KMS-11 (cell line): ENCODE data around the gene MEX3A.
A peak's percentile ranks its signal among the peaks of the same experiment; 100 is the strongest.

Source experiments
- H2AFZ ChIP-seq: fragments of 200-600 bp; sonication (generic); 2 replicates; pipeline ENCODE4 v1.6.1; 2016; ENCODE audit warnings: antibody characterized with exemption, mixed run types, low read depth
- H3K27ac ChIP-seq: fragments of 200-600 bp; sonication (generic); 2 replicates; pipeline ENCODE4 v1.6.1; 2016; ENCODE audit warnings: mild to moderate bottlenecking, mixed run types
- H3K27me3 ChIP-seq: fragments of 200-600 bp; sonication (generic); 2 replicates; pipeline ENCODE4 v1.6.1; 2017; ENCODE audit warnings: mild to moderate bottlenecking, low read depth, mixed run types, moderate library complexity; ENCODE audit not compliant: insufficient read depth
- H3K36me3 ChIP-seq: fragments of 200-600 bp; sonication (generic); 2 replicates; pipeline ENCODE4 v1.6.1; 2017; ENCODE audit warnings: mild to moderate bottlenecking, mixed run types; ENCODE audit not compliant: insufficient read depth
- H3K4me1 ChIP-seq: fragments of 200-600 bp; sonication (generic); 2 replicates; pipeline ENCODE4 v1.6.1; 2016; ENCODE audit warnings: mild to moderate bottlenecking, low read depth, mixed run types; ENCODE audit not compliant: poor library complexity, severe bottlenecking
- H3K4me2 ChIP-seq: fragments of 200-600 bp; sonication (generic); 2 replicates; pipeline ENCODE4 v1.7.0; 2016; ENCODE audit warnings: mild to moderate bottlenecking, mixed run types
- H3K4me3 ChIP-seq: fragments of 200-600 bp; sonication (generic); IDR thresholded peaks from 2 replicates; pipeline ENCODE4 v1.6.1; 2017; ENCODE audit warnings: low read depth, low read length, mixed read lengths; ENCODE audit not compliant: insufficient read depth
- H3K79me2 ChIP-seq: fragments of 200-600 bp; sonication (generic); 2 replicates; pipeline ENCODE4 v1.6.1; 2016; ENCODE audit warnings: low read depth, mixed run types; ENCODE audit not compliant: insufficient read depth
- H3K9ac ChIP-seq: fragments of 200-600 bp; sonication (generic); 2 replicates; pipeline ENCODE4 v1.6.1; 2016; ENCODE audit warnings: mild to moderate bottlenecking, mixed run types
- H4K20me1 ChIP-seq: fragments of 200-600 bp; sonication (generic); 2 replicates; pipeline ENCODE4 v1.6.1; 2016; ENCODE audit warnings: mild to moderate bottlenecking, mixed run types; ENCODE audit not compliant: insufficient read depth
- TF ChIP-seq, protein P1 (sequence below): fragments of 200-600 bp; sonication (generic); conservative IDR thresholded peaks from 2 replicates; pipeline ENCODE4 v1.6.1; 2017; ENCODE audit warnings: low read depth, mild to moderate bottlenecking, antibody characterized with exemption, low read length, moderate library complexity, mixed read lengths

Gene MEX3A

DNA sequence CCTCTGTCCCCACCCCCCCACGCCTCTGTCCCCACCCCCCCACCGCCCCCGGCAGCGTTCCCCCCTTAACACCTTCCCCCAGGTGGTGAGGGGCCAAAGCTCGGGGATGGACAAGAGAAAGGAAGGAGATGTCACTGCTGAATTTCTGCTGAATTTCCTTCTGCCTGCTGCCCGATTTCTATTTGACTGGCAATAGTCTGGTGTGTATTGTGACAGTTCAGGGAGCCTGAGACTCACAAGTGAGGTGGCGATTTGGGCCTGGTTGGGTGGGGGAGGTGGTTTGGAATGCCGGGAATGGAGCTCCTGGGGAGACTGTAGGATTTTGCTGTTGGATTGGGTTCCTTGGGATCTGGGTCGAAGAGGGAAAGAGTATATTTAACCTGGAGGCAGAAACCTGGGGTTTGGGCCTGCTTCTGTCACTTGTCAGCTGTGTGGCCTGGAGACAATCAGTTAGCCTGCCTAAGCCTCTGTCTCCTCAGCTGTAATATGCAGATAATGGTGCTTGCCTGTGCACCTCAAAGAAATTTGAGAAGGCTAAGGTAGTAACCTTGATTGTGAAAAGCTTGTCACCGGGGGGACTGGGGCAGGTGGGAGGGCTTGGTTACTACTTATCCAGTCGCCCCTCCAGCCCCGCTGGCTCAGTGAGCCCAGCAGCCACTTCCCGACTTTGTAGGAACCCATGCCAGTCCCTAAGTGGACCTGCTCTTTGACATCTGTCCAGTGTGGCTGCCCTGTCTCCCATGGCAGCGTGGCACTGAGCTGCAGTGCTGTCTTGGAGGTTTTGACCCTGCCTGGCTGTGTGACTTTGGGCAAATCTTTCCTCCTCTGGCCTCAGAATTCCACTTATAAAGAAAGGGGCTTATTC, 24.6 kb upstream of the MEX3A start:
- H3K9ac ChIP-seq, result peak overlapping the region; percentile 97
- peak overlapping the region; percentile 89 for H2AFZ ChIP-seq
- no peaks in the 10 kb centered on the region for H3K36me3 ChIP-seq
- no peaks in the 10 kb centered on the region for H3K27me3 ChIP-seq
- TF ChIP-seq, protein P1, sequence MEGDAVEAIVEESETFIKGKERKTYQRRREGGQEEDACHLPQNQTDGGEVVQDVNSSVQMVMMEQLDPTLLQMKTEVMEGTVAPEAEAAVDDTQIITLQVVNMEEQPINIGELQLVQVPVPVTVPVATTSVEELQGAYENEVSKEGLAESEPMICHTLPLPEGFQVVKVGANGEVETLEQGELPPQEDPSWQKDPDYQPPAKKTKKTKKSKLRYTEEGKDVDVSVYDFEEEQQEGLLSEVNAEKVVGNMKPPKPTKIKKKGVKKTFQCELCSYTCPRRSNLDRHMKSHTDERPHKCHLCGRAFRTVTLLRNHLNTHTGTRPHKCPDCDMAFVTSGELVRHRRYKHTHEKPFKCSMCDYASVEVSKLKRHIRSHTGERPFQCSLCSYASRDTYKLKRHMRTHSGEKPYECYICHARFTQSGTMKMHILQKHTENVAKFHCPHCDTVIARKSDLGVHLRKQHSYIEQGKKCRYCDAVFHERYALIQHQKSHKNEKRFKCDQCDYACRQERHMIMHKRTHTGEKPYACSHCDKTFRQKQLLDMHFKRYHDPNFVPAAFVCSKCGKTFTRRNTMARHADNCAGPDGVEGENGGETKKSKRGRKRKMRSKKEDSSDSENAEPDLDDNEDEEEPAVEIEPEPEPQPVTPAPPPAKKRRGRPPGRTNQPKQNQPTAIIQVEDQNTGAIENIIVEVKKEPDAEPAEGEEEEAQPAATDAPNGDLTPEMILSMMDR, result 0 out of 2 replicates have a peak, but pooled peaks have one; percentile 14
- H3K79me2 ChIP-seq, result no peaks in the 10 kb centered on the region
- H4K20me1 ChIP-seq, result no peaks in the 10 kb centered on the region
- H3K4me2 ChIP-seq, result peak overlapping the region; percentile 99
- peaks cover 48% of the 10 kb centered on the region for H3K4me1 ChIP-seq
- H3K4me3 ChIP-seq, result no peak overlapping the region
- H3K27ac ChIP-seq, result peak overlapping the region; percentile 97

DNA sequence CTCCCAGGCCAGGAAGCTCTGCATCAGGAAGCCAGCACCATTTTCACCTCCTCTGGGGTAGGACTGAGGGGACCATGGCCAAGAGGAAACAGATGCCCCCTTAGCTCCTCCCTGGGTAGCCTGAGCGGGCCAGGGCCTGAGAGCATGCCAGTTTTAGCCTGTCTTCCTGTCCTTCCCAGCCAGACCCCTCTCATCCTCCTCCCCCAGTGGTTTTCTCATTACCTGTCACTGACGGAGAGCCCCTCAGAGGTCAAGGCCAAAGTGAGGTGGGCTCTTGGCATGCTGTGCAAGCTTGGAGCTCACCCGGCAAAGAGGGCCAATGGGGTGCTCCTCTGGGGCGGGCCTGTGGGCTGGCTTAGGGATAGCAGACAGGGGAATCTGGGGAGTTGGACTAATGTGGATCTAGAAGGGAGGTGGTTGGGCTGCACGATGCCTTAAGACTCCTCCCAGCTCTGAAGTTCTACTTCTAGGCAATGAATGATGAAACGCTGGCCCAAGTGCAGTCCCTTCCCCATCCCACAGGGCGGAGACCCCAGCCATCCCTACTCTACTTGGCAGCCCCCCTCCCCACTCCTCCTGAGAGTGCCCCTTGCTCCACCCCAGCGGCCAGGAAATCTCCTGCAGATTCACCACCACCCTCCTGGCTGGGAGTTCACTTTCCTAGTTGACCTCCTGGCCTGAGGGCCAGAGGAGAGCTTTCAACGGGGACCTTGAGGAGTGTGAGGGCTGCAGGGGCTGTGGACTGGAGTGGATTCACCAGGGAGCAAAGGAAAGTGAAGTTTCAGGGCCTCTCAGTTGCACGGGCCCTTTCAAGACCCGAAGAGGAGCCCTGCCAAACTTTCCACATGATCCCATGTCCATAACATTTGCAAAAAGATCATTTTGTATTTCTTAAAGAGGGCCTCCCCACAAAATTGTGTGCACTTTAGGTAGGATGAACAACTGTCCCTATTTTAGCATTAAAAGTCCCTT, 22.9 kb upstream of the MEX3A start:
- no peaks in the 10 kb centered on the region for H3K27me3 ChIP-seq
- H3K4me1 ChIP-seq, result peaks cover 48% of the 10 kb centered on the region
- H3K79me2 ChIP-seq, result no peaks in the 10 kb centered on the region
- H3K27ac ChIP-seq, result peak overlapping the region; percentile 97
- no peaks in the 10 kb centered on the region for H3K36me3 ChIP-seq
- H3K9ac ChIP-seq, result peak overlapping the region; percentile 97
- peak overlapping the region; percentile 89 for H2AFZ ChIP-seq
- TF ChIP-seq, protein P1, result 0 out of 2 replicates have a peak, but pooled peaks have one; percentile 21
- H4K20me1 ChIP-seq, result no peaks in the 10 kb centered on the region
- H3K4me3 ChIP-seq, result peak overlapping the region; percentile 99
- peak overlapping the region; percentile 99 for H3K4me2 ChIP-seq

DNA sequence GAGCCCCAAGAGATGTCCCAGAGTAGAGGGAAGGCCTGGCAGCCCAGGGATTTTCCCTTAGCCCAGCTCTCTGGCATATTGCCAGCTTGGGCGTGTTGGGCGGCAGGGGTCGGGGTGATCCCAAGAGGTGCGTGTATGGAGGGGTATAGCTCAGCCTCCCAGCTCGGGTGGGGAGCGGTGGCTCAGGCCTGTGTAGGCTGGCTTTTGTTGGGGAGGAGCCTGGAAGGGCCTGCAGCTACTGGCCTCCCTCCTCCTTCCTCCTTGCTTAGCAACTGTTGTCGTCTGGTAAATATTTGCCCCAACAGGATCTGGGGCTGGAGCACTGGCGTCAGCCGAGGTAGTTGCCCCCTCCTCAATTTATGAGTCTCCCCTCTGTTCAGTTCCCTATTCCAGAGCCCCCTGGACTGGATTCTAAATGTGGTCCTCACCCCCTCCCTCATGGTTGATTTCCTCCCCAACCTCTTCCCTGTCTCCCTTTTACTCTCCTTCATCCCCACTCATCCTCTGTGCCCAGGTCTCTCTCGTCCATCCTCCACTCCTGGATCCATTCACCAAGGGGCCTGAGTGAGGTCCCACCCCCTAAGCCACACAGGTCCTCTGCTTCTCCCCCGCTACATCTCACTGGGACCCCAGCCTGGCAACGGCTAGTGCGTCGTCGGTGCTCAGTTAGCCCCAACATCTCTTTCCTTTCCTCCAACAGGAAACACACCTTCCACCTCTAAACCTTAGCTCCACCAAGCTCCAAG, 22.0 kb upstream of the MEX3A start:
- no peaks in the 10 kb centered on the region for H3K79me2 ChIP-seq
- H3K27me3 ChIP-seq, result no peaks in the 10 kb centered on the region
- H2AFZ ChIP-seq, result peak overlapping the region; percentile 89; the same call in 1 of the 2 replicates
- TF ChIP-seq, protein P1, result no peak
- peak overlapping the region; percentile 99; the same call in 1 of the 2 replicates for H3K4me2 ChIP-seq
- no peak overlapping the region for H3K4me3 ChIP-seq
- no peaks in the 10 kb centered on the region for H3K36me3 ChIP-seq
- H4K20me1 ChIP-seq, result no peaks in the 10 kb centered on the region
- peak overlapping the region; percentile 97 for H3K27ac ChIP-seq
- H3K4me1 ChIP-seq, result peaks cover 50% of the 10 kb centered on the region
- peak overlapping the region; percentile 97; the same call in 1 of the 2 replicates for H3K9ac ChIP-seq

DNA sequence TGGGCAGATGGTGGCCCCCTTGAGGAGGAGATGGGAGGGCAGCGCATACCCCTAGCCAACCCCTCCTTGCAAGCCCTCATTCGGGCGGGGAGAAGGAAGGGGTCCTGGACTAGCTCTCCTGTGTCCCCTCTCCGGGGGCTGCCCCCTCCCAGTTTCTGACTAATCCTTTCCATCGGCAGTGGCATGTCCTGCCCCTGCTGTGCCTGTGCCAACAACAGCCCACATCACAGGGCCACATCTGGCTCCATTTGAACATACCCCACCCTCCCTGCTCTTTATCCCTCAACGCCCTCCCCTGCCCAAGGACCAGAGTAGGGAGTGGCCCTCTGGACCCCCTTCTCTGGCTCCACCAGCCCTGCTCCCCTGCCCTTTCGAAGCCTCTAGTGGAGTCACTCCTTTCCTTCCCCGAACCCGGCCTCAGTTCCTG, 21.3 kb upstream of the MEX3A start:
- Histone ChIP-seq H3K4me3 (no peak overlapping the region), H3K4me1 (peaks cover 56% of the 10 kb centered on the region), H4K20me1 (no peaks in the 10 kb centered on the region), H3K79me2 (no peaks in the 10 kb centered on the region), H3K27me3 (no peaks in the 10 kb centered on the region), H3K9ac (no peak overlapping the region; the same call in 1 of the 2 replicates), H2AFZ (no peak overlapping the region), H3K36me3 (no peaks in the 10 kb centered on the region), H3K4me2 (peak overlapping the region; percentile 1; the same call in 1 of the 2 replicates), H3K27ac (no peak overlapping the region)
- TF ChIP-seq, protein P1, result no peak
